ENCODE measurements around the gene NOMO2.
"Not testable (repeated sequence)": the region's sequence is repeated elsewhere in the genome, so short reads cannot be mapped to it uniquely, and the experiment has no call there.

Gene NOMO2

GRCh38 chr16:18498430-18498829 lies 63.5 kb downstream of the NOMO2 start:
- DNase-seq: not testable (repeated sequence)

- not testable (repeated sequence) for DNase-seq
Measured at GRCh38 chr16:18497032-18497431, 64.9 kb downstream of the NOMO2 start.

GRCh38 chr16:18492118-18492897 lies 69.6 kb downstream of the NOMO2 start:
- DNase-seq: not testable (repeated sequence)

- not testable (repeated sequence) for DNase-seq
Measured at GRCh38 chr16:18436025-18436424, 125.9 kb downstream of the NOMO2 start.

- DNase-seq: not testable (repeated sequence)
Measured at GRCh38 chr16:18415827-18416226, 146.1 kb downstream of the NOMO2 start.

GRCh38 chr16:18409532-18410293 lies 152.2 kb downstream of the NOMO2 start:
- DNase-seq: not testable (repeated sequence)

- not testable (repeated sequence) for DNase-seq
Measured at GRCh38 chr16:18401851-18402657, 159.8 kb downstream of the NOMO2 start.

GRCh38 chr16:18401159-18401558 lies 160.7 kb downstream of the NOMO2 start:
- DNase-seq: not testable (repeated sequence)

GRCh38 chr16:18394363-18394762 lies 167.5 kb downstream of the NOMO2 start:
- not testable (repeated sequence) for DNase-seq

GRCh38 chr16:18387767-18388166 lies 174.1 kb downstream of the NOMO2 start:
- DNase-seq: not testable (repeated sequence)

- not testable (repeated sequence) for DNase-seq
Measured at GRCh38 chr16:18386517-18386916, 175.4 kb downstream of the NOMO2 start.

- not testable (repeated sequence) for DNase-seq
Measured at GRCh38 chr16:18385285-18385684, 176.6 kb downstream of the NOMO2 start.

- DNase-seq: not testable (repeated sequence)
Measured at GRCh38 chr16:18384869-18385268, 177.0 kb downstream of the NOMO2 start.

- not testable (repeated sequence) for DNase-seq
Measured at GRCh38 chr16:18384098-18384636, 177.7 kb downstream of the NOMO2 start.

GRCh38 chr16:18382696-18383095 lies 179.2 kb downstream of the NOMO2 start:
- not testable (repeated sequence) for DNase-seq
